ENCODE measurements around the gene POPDC2.
A peak's percentile ranks its signal among the peaks of the same experiment; 100 is the strongest.
"Not testable (repeated sequence)": the region's sequence is repeated elsewhere in the genome, so short reads cannot be mapped to it uniquely, and the experiment has no call there.

Gene POPDC2

GRCh38 chr3:119697394-119697793, 37.0 kb upstream of the POPDC2 start:
- DNase-seq (ENCODE audit: low read depth): no peak
- H3K4me3 ChIP-seq (ENCODE audit: control insufficient read depth, low read depth, low read length): no peak overlapping the region
- no peak for TF ChIP-seq CTCF (conservative IDR thresholded peaks at IDR 0.05; ENCODE audit: control insufficient read depth, insufficient read depth, low read depth, low read length)

GRCh38 chr3:119695480-119695879, 35.1 kb upstream of the POPDC2 start:
- no peak for TF ChIP-seq CTCF (conservative IDR thresholded peaks at IDR 0.05; ENCODE audit: control insufficient read depth, insufficient read depth, low read depth, low read length)
- DNase-seq (ENCODE audit: low read depth): peak; percentile 25
- no peak overlapping the region for H3K4me3 ChIP-seq (ENCODE audit: control insufficient read depth, low read depth, low read length)

- peak; percentile 56 for DNase-seq (ENCODE audit: low read depth)
- peak; percentile 64 for TF ChIP-seq CTCF (conservative IDR thresholded peaks at IDR 0.05; ENCODE audit: control insufficient read depth, insufficient read depth, low read depth, low read length)
- no peak overlapping the region for H3K4me3 ChIP-seq (ENCODE audit: control insufficient read depth, low read depth, low read length)
These were observed 29.8 kb upstream of the POPDC2 start for GRCh38 chr3:119690043-119690656.

DNA sequence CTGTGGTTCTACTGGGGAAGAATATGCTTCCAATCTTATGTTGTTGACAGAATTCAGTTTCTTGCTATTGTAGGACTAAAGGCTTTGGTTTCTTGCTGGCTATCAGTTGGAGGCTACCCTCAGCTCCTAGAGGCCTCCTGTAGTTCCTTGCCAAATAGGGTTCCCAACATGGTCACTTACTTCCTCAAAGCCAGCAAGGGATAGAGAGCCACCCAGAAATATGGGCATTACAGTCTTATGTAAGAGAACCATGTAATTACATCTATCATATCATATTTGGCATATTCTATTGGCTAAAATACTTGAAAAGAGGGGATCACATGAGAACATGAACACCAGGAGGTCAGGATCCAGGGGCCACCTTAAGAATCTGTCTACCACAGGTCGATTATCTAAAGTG, 23.0 kb upstream of the POPDC2 start:
- no peak overlapping the region for H3K4me3 ChIP-seq (ENCODE audit: control insufficient read depth, low read depth, low read length)
- TF ChIP-seq CTCF (conservative IDR thresholded peaks at IDR 0.05; ENCODE audit: control insufficient read depth, insufficient read depth, low read depth, low read length): no peak
- no peak for DNase-seq (ENCODE audit: low read depth)

DNA sequence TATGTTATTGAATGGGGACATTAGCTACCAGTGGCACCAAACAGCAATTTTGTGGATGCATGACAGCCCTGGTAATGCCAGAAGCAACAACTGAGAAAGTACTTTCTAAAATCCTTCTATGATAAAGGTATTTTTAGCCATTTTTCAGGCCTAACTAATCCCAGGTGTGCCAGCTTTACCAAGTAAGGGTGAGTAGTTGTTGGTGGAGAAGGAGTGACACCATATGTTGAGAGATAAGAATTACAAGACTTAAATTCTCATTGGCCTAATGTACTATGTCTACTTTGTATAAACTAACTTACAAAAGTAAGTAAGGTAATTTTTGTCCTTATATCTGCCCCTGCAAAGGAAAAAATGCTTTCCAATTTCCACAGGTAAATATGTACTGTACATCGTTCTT, 20.9 kb upstream of the POPDC2 start:
- DNase-seq (ENCODE audit: low read depth): peak; percentile 68
- TF ChIP-seq CTCF (conservative IDR thresholded peaks at IDR 0.05; ENCODE audit: control insufficient read depth, insufficient read depth, low read depth, low read length): peak; percentile 52
- no peak overlapping the region for H3K4me3 ChIP-seq (ENCODE audit: control insufficient read depth, low read depth, low read length)

DNA sequence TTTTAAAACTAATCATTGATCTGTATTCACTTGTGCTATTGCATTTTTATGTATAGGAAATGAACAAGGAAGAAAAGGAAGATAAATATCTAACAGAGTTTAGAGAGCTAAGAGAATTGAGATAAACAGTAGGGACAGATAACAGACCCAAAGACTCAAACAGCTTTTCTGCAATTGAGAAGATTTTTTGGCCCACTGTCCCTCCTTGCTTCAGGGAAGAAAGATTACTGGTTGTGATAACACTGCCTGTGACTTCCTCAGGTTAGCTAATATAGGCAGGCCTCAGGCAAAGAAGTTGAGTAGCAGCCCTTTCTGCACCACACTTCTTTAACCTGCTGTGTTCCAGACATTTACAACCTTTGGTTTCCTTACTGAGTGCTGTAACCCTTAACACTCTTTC, 19.5 kb upstream of the POPDC2 start:
- DNase-seq (ENCODE audit: low read depth): no peak
- TF ChIP-seq CTCF (conservative IDR thresholded peaks at IDR 0.05; ENCODE audit: control insufficient read depth, insufficient read depth, low read depth, low read length): no peak
- no peak overlapping the region for H3K4me3 ChIP-seq (ENCODE audit: control insufficient read depth, low read depth, low read length)

DNA sequence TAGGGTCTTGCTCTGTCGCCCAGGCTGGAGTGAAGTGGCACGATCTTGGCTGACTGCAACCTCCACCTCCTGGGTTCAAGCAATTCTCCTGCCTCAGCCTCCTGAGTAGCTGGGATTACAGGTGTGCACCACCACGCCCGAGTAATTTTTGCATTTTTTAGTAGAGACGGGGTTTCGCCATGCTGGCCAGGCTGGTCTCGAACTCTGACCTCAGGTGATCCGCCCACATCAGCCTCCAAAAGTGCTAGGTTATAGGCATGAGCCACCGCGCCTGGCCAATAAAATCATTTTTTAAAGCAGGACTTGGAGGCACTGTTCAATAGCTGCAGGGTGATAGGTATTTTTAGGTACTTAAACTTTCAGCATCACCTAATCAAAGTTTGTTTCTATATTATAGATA, 17.8 kb upstream of the POPDC2 start:
- not testable (repeated sequence) for H3K4me3 ChIP-seq (ENCODE audit: control insufficient read depth, low read depth, low read length); DNase-seq (ENCODE audit: low read depth)
